ENCODE measurements around the gene HES2.
"Not testable (repeated sequence)": the region's sequence is repeated elsewhere in the genome, so short reads cannot be mapped to it uniquely, and the experiment has no call there.

The HES2 gene

DNA sequence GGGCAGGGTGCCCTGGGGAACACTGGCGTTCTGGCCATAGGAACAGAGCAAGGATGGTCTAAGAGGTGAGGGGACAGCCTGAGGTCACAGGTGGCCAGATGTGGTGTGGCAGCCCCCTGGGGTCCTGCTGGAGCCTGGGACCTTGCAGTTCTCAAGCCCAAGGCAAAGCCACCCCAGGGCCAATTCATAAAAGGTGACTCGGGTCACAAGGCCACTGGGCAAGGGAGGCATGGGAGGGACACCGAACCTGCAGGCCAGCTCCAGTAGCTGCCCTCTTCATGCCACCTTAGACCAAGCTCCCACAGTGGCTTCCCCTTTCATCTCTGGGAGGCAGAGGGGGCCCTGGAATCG lies 26.9 kb upstream of the HES2 start:
- in situ Hi-C loops (cut with MboI; ENCODE audit: low sequenced_read_pairs, unreplicated experiment): no loop called here
- no peak for DNase-seq (ENCODE audit: low spot score)
- TF ChIP-seq, protein P1, sequence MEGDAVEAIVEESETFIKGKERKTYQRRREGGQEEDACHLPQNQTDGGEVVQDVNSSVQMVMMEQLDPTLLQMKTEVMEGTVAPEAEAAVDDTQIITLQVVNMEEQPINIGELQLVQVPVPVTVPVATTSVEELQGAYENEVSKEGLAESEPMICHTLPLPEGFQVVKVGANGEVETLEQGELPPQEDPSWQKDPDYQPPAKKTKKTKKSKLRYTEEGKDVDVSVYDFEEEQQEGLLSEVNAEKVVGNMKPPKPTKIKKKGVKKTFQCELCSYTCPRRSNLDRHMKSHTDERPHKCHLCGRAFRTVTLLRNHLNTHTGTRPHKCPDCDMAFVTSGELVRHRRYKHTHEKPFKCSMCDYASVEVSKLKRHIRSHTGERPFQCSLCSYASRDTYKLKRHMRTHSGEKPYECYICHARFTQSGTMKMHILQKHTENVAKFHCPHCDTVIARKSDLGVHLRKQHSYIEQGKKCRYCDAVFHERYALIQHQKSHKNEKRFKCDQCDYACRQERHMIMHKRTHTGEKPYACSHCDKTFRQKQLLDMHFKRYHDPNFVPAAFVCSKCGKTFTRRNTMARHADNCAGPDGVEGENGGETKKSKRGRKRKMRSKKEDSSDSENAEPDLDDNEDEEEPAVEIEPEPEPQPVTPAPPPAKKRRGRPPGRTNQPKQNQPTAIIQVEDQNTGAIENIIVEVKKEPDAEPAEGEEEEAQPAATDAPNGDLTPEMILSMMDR (IDR thresholded peaks at IDR 0.05; ENCODE audit: borderline replicate concordance, control extremely low read depth, extremely low read depth, insufficient read depth, missing control alignments): no peak

DNA sequence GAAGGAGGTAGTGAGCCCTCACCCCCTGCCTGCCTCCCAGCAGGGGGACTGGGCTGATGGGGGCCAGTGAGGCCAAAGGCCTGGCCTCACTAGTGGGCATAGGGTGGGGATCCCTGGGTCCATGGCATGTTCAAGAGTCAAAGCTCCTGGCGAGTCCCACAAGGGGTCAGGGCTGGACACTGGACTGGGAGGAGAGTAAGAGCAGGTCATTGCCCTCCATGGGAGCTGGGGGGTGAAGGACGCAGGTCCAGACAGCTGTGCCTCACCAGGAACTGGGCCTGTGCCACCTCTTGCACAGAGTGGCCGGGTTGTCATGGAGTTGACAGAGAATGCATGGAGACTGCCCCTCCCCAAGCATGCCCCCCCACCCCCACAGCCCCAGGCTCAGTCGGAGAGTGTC lies 26.2 kb upstream of the HES2 start:
- DNase-seq (ENCODE audit: low spot score); in situ Hi-C loops (cut with MboI; ENCODE audit: low sequenced_read_pairs, unreplicated experiment): not testable (repeated sequence)

DNA sequence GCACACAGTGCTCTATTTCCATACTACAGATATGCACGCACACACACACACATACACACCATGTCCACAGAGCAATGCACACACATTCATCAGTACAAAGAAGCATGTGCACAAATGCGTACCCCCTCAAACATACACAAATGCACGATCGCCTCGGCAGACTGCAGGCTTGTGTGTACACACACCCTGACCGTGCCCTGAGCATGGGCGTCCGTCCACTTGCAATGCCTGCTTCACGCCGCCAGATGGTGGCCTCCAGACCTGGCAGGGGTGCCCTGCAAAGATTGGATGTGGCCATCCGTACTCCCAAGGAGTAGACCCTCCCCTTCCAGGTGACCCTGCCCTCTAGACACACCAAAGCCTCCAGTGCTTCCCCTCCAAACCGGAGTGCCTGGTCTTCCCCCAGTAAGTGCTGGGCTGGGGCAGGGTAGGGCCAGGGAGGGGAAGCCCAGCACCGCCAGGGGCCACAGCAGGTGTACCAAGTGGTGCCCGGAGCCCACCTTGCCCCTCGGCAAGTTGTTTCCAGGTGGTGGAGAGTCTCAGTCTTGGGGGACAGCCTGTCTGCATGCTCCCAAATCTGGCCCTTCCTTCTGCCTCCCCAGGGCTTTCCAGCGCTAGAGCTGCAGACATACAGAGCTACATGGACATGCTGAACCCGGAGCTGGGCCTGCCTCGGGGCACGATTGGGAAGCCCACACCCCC lies 25.5 kb upstream of the HES2 start:
- DNase-seq (ENCODE audit: low spot score): no peak
- TF ChIP-seq, protein P1 (IDR thresholded peaks at IDR 0.05; ENCODE audit: borderline replicate concordance, control extremely low read depth, extremely low read depth, insufficient read depth, missing control alignments): peak; percentile 14
- in situ Hi-C loops (cut with MboI; ENCODE audit: low sequenced_read_pairs, unreplicated experiment): no loop called here

DNA sequence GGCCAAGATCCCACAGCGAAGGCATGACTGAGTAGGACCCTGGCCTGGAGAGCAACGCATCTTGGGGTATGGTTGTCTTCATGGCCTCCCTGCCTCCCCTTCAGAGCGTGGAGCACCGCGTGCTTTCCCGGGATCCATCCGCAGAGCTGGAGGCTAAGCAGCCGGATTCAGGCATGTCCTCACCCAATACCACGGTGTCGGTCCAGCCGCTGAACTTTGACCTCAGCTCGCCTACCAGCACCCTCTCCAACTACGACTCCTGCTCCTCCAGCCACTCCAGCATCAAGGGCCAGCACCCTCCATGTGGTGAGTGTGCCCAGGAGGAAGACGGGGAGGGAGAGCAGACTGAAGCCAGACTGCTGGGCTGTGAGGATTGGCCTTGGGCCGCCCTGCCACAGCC lies 24.7 kb upstream of the HES2 start:
- in situ Hi-C loops (cut with MboI; ENCODE audit: low sequenced_read_pairs, unreplicated experiment): no loop called here
- no peak for DNase-seq (ENCODE audit: low spot score)
- TF ChIP-seq, protein P1 (IDR thresholded peaks at IDR 0.05; ENCODE audit: borderline replicate concordance, control extremely low read depth, extremely low read depth, insufficient read depth, missing control alignments): no peak

DNA sequence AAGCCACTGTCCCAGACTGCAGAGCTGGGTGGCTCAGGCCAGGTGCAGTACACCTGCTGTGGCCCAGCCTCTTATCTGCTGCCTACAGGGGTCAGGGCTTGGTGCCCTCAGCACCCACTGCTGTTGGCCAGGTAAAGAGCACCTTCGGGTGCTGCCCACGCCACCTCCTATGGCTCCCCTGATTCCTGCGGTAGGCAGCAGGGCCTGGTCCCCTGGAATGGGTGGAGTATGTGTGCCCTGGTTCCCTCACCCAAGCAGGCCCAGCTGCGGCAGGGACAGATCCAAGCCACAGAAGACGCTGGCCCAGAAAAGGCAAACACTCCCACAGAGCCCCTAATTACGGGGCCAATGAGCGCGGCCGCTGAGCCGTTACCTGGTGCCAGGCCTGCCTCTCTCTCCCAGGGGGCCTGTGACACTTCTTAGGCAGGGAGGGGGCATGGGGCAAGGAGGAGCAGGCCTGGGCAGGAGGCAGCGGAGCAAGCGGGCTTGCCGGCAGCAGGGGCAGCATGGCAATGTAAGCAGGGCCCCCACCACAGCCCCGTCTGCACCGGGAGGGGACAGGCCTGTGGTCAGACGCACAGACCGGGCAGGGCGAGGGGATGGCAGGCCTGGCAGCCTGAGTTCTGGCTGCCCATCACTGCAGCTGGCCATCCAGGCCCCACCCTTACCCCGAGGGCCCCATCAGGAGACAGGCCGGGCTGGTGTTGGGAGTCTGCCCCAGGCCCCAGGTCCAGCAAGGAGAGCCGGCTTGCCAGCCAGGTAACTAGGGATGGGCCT lies 23.8 kb upstream of the HES2 start:
- no peak for DNase-seq (ENCODE audit: low spot score)
- in situ Hi-C loops (cut with MboI; ENCODE audit: low sequenced_read_pairs, unreplicated experiment): no loop called here
- TF ChIP-seq, protein P1 (IDR thresholded peaks at IDR 0.05; ENCODE audit: borderline replicate concordance, control extremely low read depth, extremely low read depth, insufficient read depth, missing control alignments): no peak

DNA sequence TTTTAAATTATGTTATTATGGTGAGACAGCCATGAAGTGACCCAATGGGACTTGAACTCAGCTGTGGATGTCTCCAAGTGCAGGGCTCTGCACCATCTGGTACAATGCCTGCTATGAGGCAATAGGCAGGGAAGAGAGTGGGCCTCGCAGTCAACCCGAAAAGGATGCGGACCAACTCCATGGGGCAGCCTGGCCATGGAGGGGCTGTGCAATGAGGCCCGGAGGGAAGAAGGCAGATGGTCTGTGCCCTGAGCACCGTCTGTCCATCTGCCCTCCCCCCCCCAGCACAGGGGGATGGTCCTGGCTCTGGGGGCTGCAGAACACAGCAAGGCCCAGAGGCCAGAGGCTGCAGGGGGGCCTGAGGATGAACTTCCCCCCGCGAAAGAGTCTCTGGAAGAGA lies 21.9 kb upstream of the HES2 start:
- no peak for DNase-seq (ENCODE audit: low spot score)
- TF ChIP-seq, protein P1 (IDR thresholded peaks at IDR 0.05; ENCODE audit: borderline replicate concordance, control extremely low read depth, extremely low read depth, insufficient read depth, missing control alignments): no peak
- in situ Hi-C loops (cut with MboI; ENCODE audit: low sequenced_read_pairs, unreplicated experiment): no loop called here

Measured in GM13976 (cell line).